OCI-LY3 (cell line): ENCODE results near the gene FMN1.

Source experiments
- H2AFZ ChIP-seq: fragments of 200-600, 300-600 bp; shearing (Covaris generic); 2 replicates; pipeline ENCODE4 v1.6.0; 2014; ENCODE audit warnings: antibody characterized with exemption, low read depth, low read length
- H3K27ac ChIP-seq: fragments of 200-600, 300-600 bp; sonication (generic); 2 replicates; pipeline ENCODE4 v1.5.1; 2014; ENCODE audit warnings: mild to moderate bottlenecking, low read length, moderate library complexity, mixed read lengths
- H3K27me3 ChIP-seq: fragments of 200-600, 300-600 bp; sonication (generic); 2 replicates; pipeline ENCODE4 v1.6.1; 2014; ENCODE audit warnings: low read depth, low read length, mixed read lengths
- H3K36me3 ChIP-seq: fragments of 200-600, 300-600 bp; sonication (generic); replicated peaks from 2 replicates; pipeline ENCODE3; 2014; ENCODE audit warnings: low read depth, low read length, mixed read lengths
- H3K4me1 ChIP-seq: fragments of 300-600, 200-600 bp; sonication (generic); 2 replicates; pipeline ENCODE4 v1.6.1; 2014; ENCODE audit warnings: low read length, mixed read lengths
- H3K4me2 ChIP-seq: fragments of 200-600, 300-600 bp; sonication (generic); 2 replicates; pipeline ENCODE4 v1.6.1; 2014; ENCODE audit warnings: low read length, mixed read lengths
- H3K4me3 ChIP-seq: fragments of 300-600, 200-600 bp; sonication (generic); 2 replicates; pipeline ENCODE4 v1.5.1; 2014; ENCODE audit warnings: antibody characterized with exemption, mild to moderate bottlenecking, low read length, moderate library complexity
- H3K79me2 ChIP-seq: fragments of 300-600, 200-600 bp; shearing (Covaris generic); 2 replicates; pipeline ENCODE4 v1.6.1; 2014; ENCODE audit warnings: mild to moderate bottlenecking, low read length, mixed read lengths
- H3K9ac ChIP-seq: fragments of 300-600, 200-600 bp; shearing (Covaris generic); 2 replicates; pipeline ENCODE4 v1.6.0; 2014; ENCODE audit warnings: mild to moderate bottlenecking, low read length, moderate library complexity
- H3K9me3 ChIP-seq: fragments of 200-600, 300-600 bp; shearing (Covaris generic); 2 replicates; pipeline ENCODE4 v1.6.1; 2014; ENCODE audit warnings: low read length, mixed read lengths; ENCODE audit not compliant: insufficient read depth
- H4K20me1 ChIP-seq: fragments of 200-600, 300-600 bp; sonication (generic); 2 replicates; pipeline ENCODE4 v1.6.1; 2016; ENCODE audit warnings: low read length, mixed read lengths; ENCODE audit not compliant: insufficient read depth
- EZH2phosphoT487 ChIP-seq: fragments of 200-600 bp; shearing (Covaris generic); IDR thresholded peaks from 2 replicates; pipeline ENCODE4 v1.6.1; 2018; ENCODE audit warnings: antibody characterized with exemption, mixed run types, low read depth
- TF ChIP-seq, protein P1 (sequence below): fragments of 200-600, 300-600 bp; sonication (generic); IDR thresholded peaks from 2 replicates; pipeline ENCODE4 v1.5.1; 2014; ENCODE audit warnings: antibody characterized with exemption, low read length, low read depth

FMN1 gene

DNA sequence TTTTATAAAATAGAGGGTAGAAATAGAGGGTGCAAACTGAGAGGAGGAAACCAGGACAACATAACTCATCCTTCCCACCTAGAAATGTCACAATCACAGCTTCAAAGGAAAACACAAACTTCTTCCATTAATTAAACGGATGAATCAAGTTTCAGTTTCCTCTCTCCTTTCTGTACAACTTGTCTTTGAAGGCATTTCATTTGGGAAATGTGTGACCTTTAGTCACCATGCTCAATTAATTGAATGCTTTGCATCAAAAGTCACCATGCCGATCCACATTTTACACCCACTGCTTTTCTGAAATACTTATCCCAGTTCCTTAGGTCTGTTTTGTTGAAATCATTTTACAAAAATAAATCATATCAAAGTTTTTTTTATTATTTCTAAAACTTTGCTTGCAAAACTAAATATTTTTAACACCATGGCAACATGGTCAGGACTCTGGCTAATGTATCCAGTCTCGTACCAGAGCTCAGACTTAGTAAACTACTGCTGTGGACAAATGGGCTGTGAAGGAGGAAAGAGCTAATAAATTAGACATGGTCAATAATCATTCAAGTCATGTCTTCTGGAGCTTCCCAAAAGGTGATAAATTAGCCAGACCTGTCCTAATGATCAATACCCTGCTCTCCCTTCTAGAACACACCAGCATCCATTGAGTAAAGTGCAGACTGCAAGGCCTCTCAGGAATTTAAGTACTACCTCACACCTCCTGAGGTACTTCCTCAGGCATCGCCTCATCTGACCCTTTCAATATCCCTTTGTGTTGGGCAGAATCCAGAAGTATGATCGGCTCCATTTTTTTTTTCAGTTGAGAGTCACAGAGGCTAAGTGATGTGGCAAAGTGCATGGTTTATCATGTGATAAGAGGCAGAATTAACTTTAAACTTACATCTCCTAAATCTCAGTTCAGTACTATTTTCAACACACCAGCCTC is 315.4 kb downstream of the FMN1 start:
- Histone ChIP-seq H4K20me1 (no peaks in the 10 kb centered on the region), H3K79me2 (no peaks in the 10 kb centered on the region), H3K4me3 (no peak overlapping the region), H3K36me3 (no peaks in the 10 kb centered on the region), H3K27ac (no peak overlapping the region), H3K9me3 (no peaks in the 10 kb centered on the region), H3K27me3 (0 out of 2 replicates have a peak, but pooled peaks cover 8% of the 10 kb centered on the region), H2AFZ (no peak overlapping the region), H3K9ac (no peak overlapping the region), H3K4me1 (no peaks in the 10 kb centered on the region), H3K4me2 (no peak overlapping the region)
- TF ChIP-seq, protein P1, sequence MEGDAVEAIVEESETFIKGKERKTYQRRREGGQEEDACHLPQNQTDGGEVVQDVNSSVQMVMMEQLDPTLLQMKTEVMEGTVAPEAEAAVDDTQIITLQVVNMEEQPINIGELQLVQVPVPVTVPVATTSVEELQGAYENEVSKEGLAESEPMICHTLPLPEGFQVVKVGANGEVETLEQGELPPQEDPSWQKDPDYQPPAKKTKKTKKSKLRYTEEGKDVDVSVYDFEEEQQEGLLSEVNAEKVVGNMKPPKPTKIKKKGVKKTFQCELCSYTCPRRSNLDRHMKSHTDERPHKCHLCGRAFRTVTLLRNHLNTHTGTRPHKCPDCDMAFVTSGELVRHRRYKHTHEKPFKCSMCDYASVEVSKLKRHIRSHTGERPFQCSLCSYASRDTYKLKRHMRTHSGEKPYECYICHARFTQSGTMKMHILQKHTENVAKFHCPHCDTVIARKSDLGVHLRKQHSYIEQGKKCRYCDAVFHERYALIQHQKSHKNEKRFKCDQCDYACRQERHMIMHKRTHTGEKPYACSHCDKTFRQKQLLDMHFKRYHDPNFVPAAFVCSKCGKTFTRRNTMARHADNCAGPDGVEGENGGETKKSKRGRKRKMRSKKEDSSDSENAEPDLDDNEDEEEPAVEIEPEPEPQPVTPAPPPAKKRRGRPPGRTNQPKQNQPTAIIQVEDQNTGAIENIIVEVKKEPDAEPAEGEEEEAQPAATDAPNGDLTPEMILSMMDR: no peak
- TF ChIP-seq EZH2phosphoT487: no peak

DNA sequence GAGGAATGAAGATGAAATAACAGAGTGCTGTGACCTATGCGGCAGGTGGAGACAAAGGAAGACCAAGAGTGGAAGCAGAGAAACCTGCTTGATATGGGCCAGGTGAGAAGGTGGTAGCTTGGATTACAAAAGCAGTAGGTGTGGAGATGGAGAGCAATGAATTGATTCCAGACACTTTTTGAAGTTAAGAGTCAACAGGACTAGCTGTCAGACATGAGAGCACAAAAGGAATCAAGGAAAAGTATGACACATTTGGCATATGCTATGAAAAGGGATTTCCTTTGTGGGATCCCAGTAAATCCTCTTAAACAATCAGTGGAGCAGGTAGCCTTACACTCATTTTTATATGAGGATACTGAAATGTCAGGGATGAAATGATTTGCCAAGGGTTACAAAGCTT is 316.2 kb downstream of the FMN1 start:
- Histone ChIP-seq H4K20me1 (no peaks in the 10 kb centered on the region), H3K9ac (no peak overlapping the region), H3K4me3 (no peak overlapping the region), H3K27ac (no peak overlapping the region), H3K9me3 (no peaks in the 10 kb centered on the region), H3K36me3 (no peaks in the 10 kb centered on the region), H3K79me2 (no peaks in the 10 kb centered on the region), H3K27me3 (0 out of 2 replicates have a peak, but pooled peaks cover 8% of the 10 kb centered on the region), H3K4me2 (no peak overlapping the region), H3K4me1 (no peaks in the 10 kb centered on the region), H2AFZ (no peak overlapping the region)
- TF ChIP-seq EZH2phosphoT487: no peak
- TF ChIP-seq, protein P1: no peak

- Histone ChIP-seq H3K36me3 (no peaks in the 10 kb centered on the region), H3K4me2 (no peak overlapping the region)
Observed at GRCh38 chr15:32877252-32878019, 317.1 kb downstream of the FMN1 start.

More at GRCh38 chr15:32877252-32878019, 317.1 kb downstream of the FMN1 start:
- no peak overlapping the region for H3K27ac ChIP-seq
- TF ChIP-seq, protein P1: no peak
- no peak for TF ChIP-seq EZH2phosphoT487
- H3K4me1 ChIP-seq: no peaks in the 10 kb centered on the region
- no peak overlapping the region for H2AFZ ChIP-seq
- H3K27me3 ChIP-seq: 0 out of 2 replicates have a peak, but pooled peaks cover 8% of the 10 kb centered on the region
- H3K9ac ChIP-seq: no peak overlapping the region
- H3K9me3 ChIP-seq: no peaks in the 10 kb centered on the region
- H4K20me1 ChIP-seq: no peaks in the 10 kb centered on the region
- no peak overlapping the region for H3K4me3 ChIP-seq
- H3K79me2 ChIP-seq: no peaks in the 10 kb centered on the region
